A673 (cell line): ENCODE measurements around the gene TEX22.

Experiments
- CTCF ChIP-seq: fragments of 300-800, 200-600 bp; sonication (generic); conservative IDR thresholded peaks from 2 replicates; pipeline ENCODE4 v1.5.1; 2017; ENCODE audit warnings: low read depth, mild to moderate bottlenecking, antibody characterized with exemption, low read length, moderate library complexity, mixed read lengths
- EZH2 ChIP-seq: fragments of 200-600 bp; sonication (generic); IDR thresholded peaks from 2 replicates; pipeline ENCODE4 v1.6.1; 2017; ENCODE audit warnings: borderline replicate concordance, low read depth, mild to moderate bottlenecking, mixed read lengths, antibody characterized with exemption, low read length; ENCODE audit not compliant: poor library complexity, severe bottlenecking

DNA sequence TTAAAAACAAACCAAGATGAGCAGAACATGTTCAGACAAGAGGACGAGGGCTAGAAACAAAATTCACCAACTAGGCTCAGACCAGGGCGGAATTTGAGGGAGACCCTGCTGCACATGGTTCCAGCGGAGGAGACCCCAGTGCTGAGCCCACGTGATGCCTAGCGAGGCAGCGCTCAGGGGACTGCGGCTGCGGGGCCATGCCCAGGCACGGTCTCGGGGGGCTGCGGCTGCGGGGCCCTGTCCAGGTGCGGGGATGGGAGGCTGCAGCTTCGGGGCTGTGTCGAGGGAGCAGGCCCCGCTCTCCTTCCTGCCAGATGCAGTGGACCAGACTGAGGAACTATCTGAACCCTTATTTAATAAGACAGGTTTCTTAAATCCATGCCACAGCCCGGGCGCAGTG is 63.6 kb downstream of the TEX22 start:
- TF ChIP-seq CTCF (no peak), EZH2 (no peak)
